ENCODE measurements around the gene KLF6.
"Not testable (repeated sequence)": the region's sequence is repeated elsewhere in the genome, so short reads cannot be mapped to it uniquely, and the experiment has no call there.

The KLF6 gene

DNA sequence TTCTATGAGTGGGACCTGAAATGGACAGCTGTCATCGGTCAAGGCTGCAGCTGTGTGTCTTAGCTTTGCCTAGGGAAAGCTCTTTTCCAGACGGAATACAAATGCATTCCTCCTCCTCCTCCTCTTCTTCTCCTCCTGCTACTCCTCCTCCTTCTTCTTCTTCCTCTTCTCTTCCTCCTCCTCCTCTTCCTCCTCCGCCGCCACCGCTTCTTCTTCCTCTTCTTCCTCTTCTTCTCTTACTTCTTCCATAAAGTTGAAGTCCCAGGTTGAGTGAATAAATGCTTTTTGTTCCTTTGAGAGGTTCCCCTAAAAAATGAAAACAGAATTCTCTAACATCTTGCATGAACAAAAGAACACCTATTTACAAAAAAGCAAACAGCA, 28.7 kb downstream of the KLF6 start:
- DNase-seq (ENCODE audit: low spot score), result no peak

DNA sequence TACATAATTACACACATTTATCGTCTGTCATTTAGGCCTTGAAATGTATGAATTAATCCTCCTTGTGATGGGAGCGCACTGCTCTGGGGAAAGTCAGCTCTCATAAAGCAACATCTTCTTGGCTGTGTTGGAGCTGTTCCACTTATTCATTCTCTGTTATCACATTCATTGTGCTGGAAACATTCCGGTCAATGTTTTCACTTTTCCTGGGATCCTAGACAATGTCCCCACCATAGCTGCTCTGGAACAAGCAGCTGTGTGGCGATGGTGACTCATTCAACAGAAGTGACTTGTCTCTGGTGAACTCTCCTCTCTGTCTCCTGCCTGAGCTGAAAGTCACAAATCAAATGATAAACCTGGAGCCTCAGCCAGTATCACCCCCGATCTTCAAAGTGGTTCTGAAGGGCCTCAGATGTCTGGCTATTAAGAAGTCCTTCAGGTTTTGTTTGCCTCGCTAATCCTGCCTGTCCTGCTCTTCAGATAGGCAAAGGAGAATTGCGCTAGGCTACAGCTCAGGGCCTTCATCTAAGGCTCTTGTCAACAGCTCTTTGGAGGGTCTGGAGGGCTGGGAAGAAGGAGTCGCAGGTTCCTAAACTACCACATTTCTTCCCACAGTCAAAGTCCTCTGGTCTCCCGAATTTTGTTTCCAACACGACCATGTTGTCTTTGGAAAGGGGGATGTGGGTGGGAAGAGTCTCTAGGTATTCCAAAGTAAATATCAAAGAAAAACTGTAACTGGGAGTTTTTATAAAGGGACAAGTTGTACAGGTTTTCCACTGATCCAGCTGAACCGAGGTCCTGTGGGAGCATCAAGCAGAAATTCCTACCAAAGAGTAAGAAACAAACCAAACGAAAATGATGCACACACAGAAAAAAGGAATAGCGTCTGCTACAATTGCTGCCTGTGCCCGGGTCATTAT, 29.3 kb downstream of the KLF6 start:
- peak; percentile 54 for DNase-seq (ENCODE audit: low spot score)

DNA sequence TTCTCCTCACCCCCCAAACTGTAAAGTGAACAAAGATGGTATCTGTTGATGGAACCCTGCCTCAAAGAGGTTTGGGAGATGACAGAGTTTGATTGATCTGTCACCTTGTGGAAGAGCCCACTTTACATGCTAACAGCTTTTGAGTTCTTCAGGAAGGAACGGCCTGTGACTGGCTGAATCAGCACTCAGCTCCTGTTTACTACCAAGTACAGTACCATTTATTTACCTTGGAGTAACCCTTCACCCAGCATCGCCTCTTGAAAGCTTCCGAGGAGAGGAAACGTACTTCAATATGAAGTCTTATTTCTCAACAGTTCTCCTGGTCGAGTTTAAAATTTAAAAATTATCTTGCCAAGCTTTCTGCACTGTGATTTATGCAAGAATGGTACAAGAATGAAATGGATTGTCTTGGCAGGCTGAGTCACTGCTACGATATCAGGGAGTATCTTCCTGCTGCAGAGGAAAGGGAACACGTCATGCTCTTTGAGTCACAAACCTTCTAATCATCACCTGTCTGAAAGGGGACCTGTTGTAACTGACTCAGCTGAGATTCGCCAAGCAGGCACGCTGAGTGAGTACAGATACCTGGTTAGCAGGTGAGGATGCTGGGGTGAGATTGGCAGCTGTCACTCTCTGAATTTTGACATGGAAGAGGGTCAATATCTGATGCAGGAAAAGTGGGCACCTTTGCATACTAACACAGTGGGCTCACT, 30.1 kb downstream of the KLF6 start:
- no peak for DNase-seq (ENCODE audit: low spot score)

DNA sequence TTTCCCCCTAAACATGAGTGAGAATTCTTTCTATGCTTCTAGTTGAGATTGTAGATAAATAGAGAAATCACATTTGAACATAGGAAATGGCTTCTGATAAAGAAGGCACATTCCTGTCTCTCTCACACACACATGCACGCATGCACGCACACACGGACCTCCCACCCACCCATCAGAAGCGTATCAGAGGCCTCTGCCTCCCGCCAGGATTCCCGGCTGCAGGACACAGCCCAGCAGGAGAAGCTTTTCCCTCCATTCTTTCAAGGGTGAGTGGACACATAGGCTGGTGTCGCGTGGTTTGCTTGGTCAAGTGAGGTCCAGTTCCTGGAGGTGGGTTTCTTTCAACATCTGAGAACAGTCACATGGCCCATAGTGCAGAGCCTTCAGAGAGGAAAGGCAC, 34.2 kb downstream of the KLF6 start:
- DNase-seq (ENCODE audit: low spot score), result no peak

DNA sequence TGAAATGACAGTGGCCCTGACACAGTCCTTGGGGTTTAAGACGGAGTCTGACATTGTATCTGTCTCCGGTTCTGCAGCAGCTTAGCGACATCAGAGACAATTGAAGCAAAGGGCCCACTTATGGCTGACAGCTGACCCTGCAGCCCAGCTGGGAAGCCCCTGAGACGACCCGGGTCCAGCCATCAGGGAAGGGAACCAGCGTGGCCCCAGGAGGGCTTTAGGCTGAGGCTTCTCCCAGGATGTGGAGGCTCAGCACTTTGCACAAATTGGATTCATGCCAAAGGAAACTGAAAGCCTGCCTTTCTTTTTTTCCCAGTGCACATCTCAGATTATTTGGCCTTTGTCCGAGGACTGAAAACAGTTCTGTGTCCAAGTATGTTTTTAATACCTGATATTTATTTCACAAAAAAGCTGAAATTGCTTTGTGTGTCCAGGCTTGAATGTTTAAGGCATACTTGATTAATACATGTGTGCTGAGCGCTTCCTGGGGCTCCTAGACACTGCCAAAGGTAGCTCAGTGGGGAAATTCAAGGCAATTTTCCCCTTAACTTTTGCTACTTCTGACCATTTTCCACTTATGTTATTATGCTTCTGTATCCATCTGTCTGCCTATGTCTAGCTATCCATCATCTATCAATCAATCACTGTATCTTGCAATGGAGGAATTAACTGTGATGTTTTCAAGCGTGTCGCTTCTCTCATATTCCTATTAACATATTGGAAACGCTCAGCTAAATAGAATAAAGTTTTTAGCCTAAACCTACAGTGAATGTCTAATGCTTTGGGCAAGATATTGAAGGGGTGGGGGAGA, 34.8 kb downstream of the KLF6 start:
- DNase-seq (ENCODE audit: low spot score), result peak; percentile 45

DNA sequence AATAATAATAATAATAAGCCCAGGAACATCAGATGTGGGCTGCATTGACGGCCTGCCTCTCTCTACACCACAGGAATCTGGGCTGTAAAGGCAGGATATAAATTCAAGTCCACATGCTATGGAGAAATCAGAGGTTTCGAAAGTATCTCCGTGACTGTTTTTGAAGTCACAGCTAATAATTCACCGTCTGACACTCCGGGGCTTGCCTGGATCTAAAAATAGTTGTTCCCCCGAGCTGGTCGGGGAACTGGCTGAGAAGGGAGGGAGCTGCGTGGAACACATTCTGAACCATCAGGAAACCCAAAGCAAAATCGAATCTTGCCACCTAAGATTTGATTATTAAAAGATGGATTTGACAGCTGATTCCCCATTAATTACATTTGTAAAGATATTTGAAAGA, 35.4 kb downstream of the KLF6 start:
- DNase-seq (ENCODE audit: low spot score), result peak; percentile 52

DNA sequence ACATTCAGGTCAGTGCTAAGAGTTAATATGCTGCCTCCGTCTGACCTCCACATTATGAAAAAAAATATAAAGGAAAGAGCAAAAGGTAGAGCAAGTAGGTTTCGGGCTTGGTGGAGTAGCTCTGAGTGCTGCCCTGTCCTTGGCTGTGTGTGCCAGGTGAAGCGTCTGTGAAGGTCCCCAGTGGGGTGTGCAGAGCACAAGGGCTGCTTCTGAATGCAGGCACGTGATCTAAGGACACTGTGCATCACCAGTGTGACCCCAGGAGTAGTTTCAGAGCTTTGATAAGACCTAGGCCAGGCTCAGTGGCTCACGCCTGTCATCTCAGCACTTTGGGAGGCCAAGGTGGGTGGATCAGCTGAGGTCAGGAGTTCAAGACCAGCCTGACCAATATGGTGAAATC, 36.0 kb downstream of the KLF6 start:
- DNase-seq (ENCODE audit: low spot score), result no peak

DNA sequence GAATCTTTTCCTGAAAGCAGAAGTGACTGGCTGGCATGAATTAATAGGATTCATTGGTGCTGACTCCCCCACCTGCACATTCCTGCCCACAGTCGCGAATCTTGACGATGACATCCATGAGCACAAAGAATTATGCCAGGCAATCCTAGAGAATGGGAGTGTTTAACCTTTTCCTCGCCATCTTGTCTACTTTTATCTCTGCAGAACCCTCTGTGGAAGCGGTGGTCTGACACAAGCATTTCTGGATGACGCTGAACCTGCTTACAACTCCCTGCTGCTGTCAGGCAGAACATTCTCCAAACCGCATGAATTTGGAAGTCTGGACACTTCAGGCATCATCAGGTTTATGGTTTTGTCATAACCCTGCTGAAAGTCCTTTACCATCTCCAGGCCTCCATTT, 36.5 kb downstream of the KLF6 start:
- DNase-seq (ENCODE audit: low spot score), result no peak

DNA sequence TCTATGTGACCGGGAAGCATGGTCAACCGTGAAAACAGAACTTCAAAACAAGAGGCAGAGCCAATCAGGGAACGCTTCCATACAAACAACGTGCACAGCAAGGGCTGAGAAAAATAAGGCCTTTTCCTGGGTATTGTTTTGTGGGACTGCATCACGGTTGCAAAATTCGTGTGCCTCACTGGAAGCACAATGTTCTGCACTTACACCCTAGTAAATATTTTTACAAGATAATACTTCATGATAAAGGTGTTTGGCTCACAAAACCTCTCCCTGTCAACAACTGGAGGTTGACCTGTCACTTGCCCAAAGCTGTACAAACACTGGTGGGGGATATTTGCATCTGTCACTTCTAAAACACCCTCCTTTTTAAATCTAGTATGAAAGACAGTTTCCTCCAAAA, 37.0 kb downstream of the KLF6 start:
- DNase-seq (ENCODE audit: low spot score), result no peak

DNA sequence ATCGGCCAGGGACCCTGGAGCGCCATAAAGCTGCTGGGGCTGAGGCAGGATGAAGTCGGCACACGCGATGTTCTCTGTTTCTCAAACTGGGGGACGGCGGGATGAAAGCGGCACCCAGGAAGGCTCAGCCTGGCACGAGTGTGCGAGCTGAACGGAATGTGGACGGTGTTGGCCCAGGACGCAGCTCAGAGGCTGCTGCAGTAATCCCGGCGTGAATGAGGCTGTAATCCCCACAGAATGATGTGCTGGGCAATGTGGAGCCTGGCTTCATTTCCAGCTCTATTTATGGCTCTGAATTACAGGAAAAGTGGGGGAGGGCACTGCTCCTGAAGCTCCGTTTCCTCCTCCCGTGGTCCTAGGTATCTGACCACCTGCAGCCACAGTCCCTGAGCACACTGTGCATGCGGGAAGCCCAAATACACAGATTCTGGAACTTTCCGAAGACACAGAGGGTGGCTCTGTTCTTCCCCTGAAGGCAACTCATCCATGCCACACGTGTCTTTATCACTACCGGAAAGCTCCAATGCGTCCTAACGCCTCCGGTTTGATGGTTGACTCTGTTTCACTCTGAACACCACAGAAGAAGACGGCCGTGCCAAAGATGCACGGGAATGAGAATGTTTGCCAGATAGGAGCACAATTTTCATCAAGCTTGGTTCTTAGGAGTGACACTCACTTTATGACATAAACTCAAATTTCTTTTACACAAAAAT, 37.6 kb downstream of the KLF6 start:
- no peak for DNase-seq (ENCODE audit: low spot score)

DNA sequence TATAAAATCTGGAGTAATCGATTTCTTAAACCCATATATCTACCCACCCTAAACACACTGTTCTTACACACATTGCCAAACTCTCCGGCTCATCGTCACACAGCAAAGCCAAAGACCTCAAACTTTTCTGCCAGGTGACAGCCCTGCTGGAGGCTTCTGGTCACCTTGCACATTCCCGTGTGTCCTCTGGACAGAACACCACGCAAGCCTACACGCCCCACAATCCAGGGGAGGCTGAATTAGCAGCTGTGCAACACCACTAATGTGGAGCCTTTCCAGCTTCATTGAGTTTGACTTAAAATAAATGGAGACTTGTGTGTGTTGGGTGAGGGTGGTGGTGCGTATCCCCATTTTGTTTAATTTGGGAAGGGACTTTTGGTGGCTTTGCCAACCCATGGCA, 38.4 kb downstream of the KLF6 start:
- DNase-seq (ENCODE audit: low spot score), result no peak

DNA sequence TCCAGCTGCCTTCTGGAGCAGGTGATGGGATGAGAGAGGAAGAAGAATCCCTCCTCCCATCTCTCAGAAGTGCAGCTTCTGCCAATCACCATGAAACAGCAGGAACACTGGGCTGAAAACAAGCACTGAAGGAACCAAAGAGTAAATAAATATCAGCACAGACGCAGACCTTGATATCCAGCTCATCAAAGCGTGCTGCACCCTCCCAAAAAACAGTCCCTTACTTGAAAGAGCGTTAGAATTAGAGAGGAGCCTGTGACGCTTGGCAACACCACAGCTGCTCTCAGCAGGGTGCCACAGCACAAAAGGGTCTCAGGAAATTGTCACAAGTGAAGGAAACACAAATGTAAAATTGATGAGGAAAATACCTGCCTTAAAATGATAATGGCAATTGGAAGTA, 39.5 kb downstream of the KLF6 start:
- no peak for DNase-seq (ENCODE audit: low spot score)

DNA sequence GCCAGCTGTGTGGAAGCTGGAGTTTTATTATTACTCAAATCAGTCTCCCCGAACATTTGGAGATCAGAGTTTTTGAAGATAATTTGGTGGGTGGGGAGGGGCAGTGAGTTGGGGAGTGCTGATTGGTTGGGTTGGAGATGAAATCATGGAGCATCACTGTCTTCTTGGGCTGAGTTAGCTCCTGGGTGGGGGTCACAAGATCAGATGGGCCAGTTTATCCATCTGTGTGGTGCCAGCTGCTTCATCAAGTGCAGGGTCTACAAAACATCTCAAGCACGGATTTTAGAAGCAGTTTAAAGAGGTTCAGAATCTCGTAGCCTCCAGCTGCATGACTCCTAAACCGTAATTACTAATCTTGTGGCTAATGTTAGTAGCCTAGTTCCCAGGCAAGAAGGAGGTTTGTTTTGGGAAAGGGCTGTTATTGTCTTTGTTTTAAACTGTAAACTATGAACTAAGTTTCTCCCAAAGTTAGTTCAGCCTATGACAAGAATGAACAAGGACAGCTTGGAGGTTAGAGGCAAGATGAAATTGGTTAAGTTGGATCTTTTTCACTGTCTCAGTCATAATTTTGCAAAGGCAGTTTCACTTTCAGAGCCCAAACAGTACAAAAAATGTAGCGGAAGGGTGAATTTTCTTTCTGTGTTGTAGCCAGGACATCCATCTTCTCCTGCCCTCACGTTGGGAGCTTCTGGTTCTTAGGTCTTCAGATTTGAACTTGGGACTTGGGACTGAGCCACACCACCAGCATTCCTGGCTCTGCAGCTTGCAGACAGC, 43.1 kb downstream of the KLF6 start:
- DNase-seq (ENCODE audit: low spot score), result no peak

DNA sequence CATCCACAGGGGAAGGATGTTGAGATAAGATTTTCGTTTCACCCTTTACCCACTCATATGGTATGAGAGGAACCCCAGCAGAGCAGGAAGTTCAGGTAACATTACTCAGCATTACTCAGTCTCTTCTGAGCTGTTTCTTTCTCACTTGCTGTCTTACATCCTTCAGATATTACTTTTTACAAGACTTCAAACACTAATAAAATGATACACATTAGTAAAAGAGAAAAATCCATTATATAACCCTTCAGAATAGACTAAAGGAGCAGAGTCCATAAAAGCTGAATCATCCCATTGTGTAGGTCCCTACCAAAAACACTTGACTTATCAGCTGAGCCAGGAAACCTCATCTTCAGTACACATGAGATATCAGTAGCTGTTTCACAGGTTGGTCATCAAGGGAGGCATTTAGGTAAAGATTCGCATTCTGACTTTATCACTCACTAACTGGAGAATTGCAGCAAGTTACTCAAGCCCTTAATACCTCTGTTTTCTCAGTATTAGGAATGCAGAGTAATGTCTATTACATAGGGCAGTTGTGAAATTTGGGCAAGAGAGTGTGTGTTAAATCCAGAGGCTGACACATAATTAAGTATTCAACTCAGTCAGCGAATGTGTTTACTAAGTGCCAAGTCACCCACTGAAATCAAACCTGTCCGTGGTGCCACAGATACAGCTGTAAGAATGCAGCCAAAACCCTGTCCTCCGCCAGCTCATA, 44.7 kb downstream of the KLF6 start:
- DNase-seq (ENCODE audit: low spot score), result no peak

DNA sequence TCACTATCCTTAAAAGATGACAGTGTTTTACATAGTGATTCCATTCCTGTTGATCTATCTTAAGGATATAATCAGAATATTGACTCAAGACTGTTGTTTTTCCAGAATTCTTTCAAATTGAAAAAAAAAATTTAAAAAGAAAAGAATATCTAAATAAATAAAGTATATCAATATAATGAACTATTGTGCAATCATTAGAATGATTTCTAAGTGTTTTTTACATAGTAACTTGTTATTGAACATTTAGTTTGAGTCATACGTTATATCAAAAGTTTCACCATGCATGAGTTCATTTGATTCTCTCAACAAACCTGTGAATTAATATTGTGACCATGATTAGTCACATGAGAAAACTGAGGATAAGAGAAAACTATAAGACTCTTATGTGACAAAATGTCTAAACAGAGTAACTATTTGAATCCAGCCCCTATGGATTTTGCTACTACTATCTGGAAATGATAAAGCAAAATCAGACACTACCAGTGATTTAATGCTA, 46.1 kb downstream of the KLF6 start:
- DNase-seq (ENCODE audit: low spot score), result no peak

DNA sequence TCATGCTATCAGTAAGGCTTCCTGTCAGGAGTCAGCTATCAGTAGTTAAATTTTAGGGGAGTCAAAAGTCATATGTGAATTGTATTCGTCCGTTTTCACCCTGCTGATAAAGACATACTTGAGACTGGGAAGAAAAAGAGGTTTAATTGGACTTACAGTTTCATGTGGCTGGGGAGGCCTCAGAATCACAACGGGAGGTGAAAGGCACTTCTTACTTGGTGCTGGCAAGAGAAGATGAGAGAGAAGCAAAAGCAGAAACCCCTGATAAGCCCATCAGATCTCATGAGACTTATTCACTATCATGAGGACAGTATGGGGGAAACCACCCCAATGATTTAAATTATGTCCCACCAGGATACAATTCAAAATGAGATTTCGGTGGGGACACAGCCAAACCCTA, 47.1 kb downstream of the KLF6 start:
- DNase-seq (ENCODE audit: low spot score), result no peak

DNA sequence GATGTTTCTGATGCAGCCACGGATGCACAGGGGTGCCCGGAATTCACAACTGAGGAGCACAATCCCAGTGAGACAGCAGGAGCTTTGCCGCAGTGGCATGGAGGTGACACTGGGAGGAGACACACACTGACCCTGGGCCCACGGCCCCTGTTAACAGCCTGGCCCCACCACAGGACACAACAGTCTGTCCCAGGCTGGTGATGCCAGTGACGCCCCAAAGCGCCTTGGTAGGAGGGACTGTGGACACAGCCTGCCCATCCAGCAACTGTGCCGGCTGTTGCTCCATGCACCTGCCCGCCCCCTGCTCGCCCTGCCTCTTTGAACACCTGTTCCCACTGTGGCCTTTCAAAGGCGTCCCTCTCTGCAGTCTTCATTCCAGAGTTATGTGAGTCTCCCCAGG, 49.8 kb downstream of the KLF6 start:
- DNase-seq (ENCODE audit: low spot score), result no peak

DNA sequence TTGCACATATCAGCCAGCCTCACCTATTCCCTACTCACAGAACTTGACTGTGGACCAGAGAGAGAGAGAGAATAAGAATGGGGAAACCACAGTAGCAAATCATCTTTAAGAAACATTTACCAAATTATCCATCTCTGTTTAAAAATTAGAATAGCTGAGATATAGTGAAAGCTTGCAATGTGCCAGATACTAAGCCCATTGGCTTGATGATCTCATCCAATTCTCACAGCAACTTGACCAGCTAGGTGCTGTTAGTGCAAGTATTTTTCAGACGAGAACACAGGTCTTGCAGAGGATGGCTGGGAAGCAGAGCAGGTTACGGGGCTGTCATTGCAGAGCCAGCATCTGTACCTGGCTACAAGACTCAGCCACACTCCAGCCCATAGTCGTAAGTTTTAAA, 50.9 kb downstream of the KLF6 start:
- DNase-seq (ENCODE audit: low spot score), result no peak

DNA sequence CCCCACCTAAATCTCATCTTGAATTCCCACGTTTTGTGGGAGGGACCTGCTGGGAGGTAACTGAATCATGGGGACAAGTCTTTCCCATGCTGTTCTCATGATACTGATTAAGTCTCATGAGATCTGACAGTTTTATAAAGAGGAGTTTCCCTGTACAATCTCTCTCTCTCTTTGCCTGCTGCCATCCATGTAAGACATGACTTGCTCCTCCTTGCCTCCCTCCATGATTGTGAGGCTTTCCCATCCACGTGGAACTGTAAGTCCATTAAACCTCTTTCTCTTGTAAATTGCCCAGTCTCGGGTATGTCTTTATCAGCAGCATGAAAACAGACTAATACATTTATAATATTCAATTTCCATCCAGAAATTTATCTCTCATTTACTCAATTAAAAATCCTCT, 52.8 kb downstream of the KLF6 start:
- DNase-seq (ENCODE audit: low spot score), result not testable (repeated sequence)

DNA sequence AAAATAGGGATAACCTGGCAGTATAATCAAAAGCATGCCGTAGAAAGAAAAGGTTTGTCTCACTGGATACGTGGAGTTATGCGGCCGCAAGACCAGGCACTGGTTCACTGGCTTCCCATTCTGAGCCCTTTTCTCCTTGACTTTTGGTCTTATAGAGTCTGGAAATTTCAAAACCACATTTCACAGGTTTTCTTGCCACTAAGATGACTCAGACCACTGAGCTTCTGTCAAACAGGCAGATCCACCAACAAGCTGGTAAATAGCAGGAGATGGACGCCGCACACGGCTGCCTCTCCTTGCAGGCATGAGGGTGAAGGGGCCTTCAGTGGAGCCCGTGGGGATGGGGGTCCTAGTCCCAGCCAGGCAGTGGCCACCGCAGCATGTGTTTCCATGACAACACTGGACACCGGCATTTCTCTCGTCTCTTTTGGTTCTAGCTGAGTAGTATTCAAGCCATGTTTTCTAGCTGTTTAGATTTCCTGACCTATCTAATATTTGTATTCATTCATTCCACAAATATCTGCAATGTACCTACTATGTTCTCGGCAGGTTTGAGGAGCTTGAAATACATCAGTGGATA, 55.5 kb downstream of the KLF6 start:
- no peak for DNase-seq (ENCODE audit: low spot score)
